HepG2 (cell line): Measurements from ENCODE around the gene SNRPD1. TPM values are rescaled to one million over a fixed set of nuclear protein-coding genes. Genes with fewer than 3 reads are reported as not detected.

Experiments used
- DPF2 ChIP-seq: sonication (generic); formaldehyde crosslinking; IDR thresholded peaks from 2 replicates; pipeline ENCODE4 v1.4.0; 2020; ENCODE audit warnings: mild to moderate bottlenecking, low read depth, missing genetic modification reagents, borderline replicate concordance
- FOXO1 ChIP-seq: sonication (generic); formaldehyde crosslinking; IDR thresholded peaks from 2 replicates; pipeline ENCODE4 v1.4.0; 2020; ENCODE audit warnings: missing genetic modification reagents
- MED13 ChIP-seq: sonication (generic); formaldehyde crosslinking; IDR thresholded peaks from 2 replicates; pipeline ENCODE4 v1.5.0; 2020; ENCODE audit warnings: missing genetic modification reagents
- NAIF1 ChIP-seq: sonication (generic); formaldehyde crosslinking; IDR thresholded peaks from 2 replicates; pipeline ENCODE4 v1.5.0; 2020; ENCODE audit warnings: mild to moderate bottlenecking, missing genetic modification reagents, borderline replicate concordance
- PPARG ChIP-seq: conservative IDR thresholded peaks from 2 replicates; pipeline ENCODE4 v1.6.1; 2016; ENCODE audit warnings: missing biosample characterization, missing genetic modification reagents
- RXRA ChIP-seq: sonication (generic); formaldehyde crosslinking; IDR thresholded peaks from 2 replicates; pipeline ENCODE4 v1.5.1; 2020; ENCODE audit warnings: missing genetic modification reagents
- ZIK1 ChIP-seq: sonication (generic); formaldehyde crosslinking; IDR thresholded peaks from 2 replicates; pipeline ENCODE4 v1.5.0; 2020; ENCODE audit warnings: mild to moderate bottlenecking, low read depth, missing genetic modification reagents, borderline replicate concordance
- ZNF205 ChIP-seq: IDR thresholded peaks from 2 replicates; pipeline ENCODE4 v1.6.1; 2018; ENCODE audit warnings: missing biosample characterization, missing genetic modification reagents
- ZNF230 ChIP-seq: sonication (generic); formaldehyde crosslinking; IDR thresholded peaks from 2 replicates; pipeline ENCODE4 v1.4.0; 2020; ENCODE audit warnings: mild to moderate bottlenecking, missing genetic modification reagents
- polyA plus RNA-seq, 8 experiments: library from polyadenylated mRNA; depleted of rRNA in 3 of 8; stranded (reverse) in 7 of 8; unstranded in 1 of 8; fragments of >200 nt; fragmentation: Illumina TruSeq in 4 of 8; extraction: Trizol in 4 of 8; gene quantifications; 2 replicates each; pipeline versions ENCODE4 v1.2.1 to v1.2.3, GENCODE V29; 2011 to 2016; ENCODE audit warnings: low read depth in 4 of 8, missing spikeins in 1 of 8, mixed read lengths in 1 of 8; ENCODE audit not compliant: insufficient read depth in 1 of 8
- total RNA-seq, 5 experiments: library from RNA; depleted of rRNA; stranded (reverse); fragments of >200 nt; fragmentation: Illumina TruSeq; extraction: Trizol; gene quantifications; 2 replicates each; pipeline ENCODE4 v1.2.3, GENCODE V29; 2016; ENCODE audit warnings: low read depth in 1 of 5
- TF ChIP-seq, protein P1 (sequence below), 2 experiments: sonication (generic) in 1 of 2; formaldehyde crosslinking in 1 of 2; IDR thresholded peaks; 2 replicates each; pipeline versions ENCODE4 v1.6.1 to v1.9.0; 2014 to 2022; ENCODE audit warnings: antibody characterized with exemption in 1 of 2, borderline replicate concordance in 1 of 2, inconsistent platforms in 1 of 2, low read depth in 1 of 2, missing genetic modification reagents in 1 of 2
- TF ChIP-seq, protein P2 (sequence below): sonication (generic); formaldehyde crosslinking; IDR thresholded peaks from 2 replicates; pipeline ENCODE4 v1.4.0; 2020; ENCODE audit warnings: missing genetic modification reagents
- TF ChIP-seq, protein P3 (sequence below): sonication (generic); formaldehyde crosslinking; IDR thresholded peaks from 2 replicates; pipeline ENCODE4 v1.4.0; 2020; ENCODE audit warnings: missing genetic modification reagents
- TF ChIP-seq, protein P4 (sequence below): sonication (generic); formaldehyde crosslinking; IDR thresholded peaks from 2 replicates; pipeline ENCODE4 v1.4.0; 2020; ENCODE audit warnings: missing genetic modification reagents

SNRPD1 gene
- total and polyA plus RNA-seq, 2 of the 13 experiments (the other 11 are each of a cell fraction or from before 2014, with no cell fraction given) = 22.7 to 275 TPM

DNA sequence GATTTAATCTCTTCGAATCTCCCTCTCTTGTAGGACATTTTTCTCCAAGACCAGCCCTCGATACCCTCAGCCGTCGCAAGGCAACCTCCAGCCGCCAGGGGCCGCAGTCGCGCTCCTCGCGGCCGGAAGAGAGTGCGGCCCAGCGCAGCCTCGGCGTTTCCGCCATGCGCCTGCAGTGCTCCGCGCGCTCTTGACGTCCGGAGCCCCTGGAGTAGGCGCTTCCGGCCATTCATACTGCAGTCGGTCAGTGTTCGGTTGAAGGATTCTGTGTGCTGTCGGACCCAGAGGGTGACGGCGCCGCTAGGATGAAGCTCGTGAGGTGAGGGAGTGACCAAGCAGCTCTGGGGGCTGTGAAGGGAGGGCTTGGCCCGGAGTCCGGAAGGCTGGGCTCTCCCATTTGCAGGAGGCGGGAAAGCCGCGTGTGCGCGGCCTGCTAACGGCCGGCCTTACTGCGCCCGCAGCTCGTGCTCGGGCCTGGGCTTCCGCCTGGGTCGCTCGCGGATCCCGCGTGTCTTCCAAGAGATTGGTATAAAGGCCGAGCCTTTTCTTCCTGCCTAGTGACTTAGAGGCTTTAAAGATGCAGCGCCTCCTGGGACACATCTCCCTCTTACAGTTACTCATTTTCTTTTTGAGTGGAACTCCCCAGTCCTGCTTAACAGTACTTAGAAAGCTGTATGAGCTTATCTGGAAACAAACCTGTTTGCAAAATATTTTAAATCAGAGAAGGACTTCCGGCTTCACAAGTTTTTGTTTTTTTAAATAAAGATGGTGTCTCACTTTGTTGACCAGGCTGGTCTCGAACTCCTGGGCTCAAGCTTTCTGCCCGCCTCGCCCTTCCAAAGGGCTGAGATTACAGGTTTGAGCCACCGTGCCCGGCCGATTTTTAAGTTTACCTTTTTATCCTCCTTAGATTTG lies at the start of gene SNRPD1 (continued):
- TF ChIP-seq DPF2 (CRISPR knock-in tag) = no peak
- TF ChIP-seq, protein P1, sequence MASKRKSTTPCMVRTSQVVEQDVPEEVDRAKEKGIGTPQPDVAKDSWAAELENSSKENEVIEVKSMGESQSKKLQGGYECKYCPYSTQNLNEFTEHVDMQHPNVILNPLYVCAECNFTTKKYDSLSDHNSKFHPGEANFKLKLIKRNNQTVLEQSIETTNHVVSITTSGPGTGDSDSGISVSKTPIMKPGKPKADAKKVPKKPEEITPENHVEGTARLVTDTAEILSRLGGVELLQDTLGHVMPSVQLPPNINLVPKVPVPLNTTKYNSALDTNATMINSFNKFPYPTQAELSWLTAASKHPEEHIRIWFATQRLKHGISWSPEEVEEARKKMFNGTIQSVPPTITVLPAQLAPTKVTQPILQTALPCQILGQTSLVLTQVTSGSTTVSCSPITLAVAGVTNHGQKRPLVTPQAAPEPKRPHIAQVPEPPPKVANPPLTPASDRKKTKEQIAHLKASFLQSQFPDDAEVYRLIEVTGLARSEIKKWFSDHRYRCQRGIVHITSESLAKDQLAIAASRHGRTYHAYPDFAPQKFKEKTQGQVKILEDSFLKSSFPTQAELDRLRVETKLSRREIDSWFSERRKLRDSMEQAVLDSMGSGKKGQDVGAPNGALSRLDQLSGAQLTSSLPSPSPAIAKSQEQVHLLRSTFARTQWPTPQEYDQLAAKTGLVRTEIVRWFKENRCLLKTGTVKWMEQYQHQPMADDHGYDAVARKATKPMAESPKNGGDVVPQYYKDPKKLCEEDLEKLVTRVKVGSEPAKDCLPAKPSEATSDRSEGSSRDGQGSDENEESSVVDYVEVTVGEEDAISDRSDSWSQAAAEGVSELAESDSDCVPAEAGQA (IDR thresholded peaks at IDR 0.05; ENCODE audit: low read depth) = peak; percentile 94
- TF ChIP-seq, protein P1 (CRISPR knock-in tag; IDR thresholded peaks at IDR 0.05; ENCODE audit: borderline replicate concordance) = peak; percentile 94
- TF ChIP-seq, protein P2, sequence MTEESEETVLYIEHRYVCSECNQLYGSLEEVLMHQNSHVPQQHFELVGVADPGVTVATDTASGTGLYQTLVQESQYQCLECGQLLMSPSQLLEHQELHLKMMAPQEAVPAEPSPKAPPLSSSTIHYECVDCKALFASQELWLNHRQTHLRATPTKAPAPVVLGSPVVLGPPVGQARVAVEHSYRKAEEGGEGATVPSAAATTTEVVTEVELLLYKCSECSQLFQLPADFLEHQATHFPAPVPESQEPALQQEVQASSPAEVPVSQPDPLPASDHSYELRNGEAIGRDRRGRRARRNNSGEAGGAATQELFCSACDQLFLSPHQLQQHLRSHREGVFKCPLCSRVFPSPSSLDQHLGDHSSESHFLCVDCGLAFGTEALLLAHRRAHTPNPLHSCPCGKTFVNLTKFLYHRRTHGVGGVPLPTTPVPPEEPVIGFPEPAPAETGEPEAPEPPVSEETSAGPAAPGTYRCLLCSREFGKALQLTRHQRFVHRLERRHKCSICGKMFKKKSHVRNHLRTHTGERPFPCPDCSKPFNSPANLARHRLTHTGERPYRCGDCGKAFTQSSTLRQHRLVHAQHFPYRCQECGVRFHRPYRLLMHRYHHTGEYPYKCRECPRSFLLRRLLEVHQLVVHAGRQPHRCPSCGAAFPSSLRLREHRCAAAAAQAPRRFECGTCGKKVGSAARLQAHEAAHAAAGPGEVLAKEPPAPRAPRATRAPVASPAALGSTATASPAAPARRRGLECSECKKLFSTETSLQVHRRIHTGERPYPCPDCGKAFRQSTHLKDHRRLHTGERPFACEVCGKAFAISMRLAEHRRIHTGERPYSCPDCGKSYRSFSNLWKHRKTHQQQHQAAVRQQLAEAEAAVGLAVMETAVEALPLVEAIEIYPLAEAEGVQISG (CRISPR knock-in tag) = peak; percentile 100
- TF ChIP-seq, protein P3, sequence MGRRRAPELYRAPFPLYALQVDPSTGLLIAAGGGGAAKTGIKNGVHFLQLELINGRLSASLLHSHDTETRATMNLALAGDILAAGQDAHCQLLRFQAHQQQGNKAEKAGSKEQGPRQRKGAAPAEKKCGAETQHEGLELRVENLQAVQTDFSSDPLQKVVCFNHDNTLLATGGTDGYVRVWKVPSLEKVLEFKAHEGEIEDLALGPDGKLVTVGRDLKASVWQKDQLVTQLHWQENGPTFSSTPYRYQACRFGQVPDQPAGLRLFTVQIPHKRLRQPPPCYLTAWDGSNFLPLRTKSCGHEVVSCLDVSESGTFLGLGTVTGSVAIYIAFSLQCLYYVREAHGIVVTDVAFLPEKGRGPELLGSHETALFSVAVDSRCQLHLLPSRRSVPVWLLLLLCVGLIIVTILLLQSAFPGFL (CRISPR knock-in tag) = 0 out of 2 replicates have a peak, but pooled peaks have one; percentile 77
- TF ChIP-seq RXRA = peak; percentile 72
- TF ChIP-seq FOXO1 (CRISPR knock-in tag) = peak; percentile 71; the same call in 1 of the 2 replicates
- TF ChIP-seq, protein P4, sequence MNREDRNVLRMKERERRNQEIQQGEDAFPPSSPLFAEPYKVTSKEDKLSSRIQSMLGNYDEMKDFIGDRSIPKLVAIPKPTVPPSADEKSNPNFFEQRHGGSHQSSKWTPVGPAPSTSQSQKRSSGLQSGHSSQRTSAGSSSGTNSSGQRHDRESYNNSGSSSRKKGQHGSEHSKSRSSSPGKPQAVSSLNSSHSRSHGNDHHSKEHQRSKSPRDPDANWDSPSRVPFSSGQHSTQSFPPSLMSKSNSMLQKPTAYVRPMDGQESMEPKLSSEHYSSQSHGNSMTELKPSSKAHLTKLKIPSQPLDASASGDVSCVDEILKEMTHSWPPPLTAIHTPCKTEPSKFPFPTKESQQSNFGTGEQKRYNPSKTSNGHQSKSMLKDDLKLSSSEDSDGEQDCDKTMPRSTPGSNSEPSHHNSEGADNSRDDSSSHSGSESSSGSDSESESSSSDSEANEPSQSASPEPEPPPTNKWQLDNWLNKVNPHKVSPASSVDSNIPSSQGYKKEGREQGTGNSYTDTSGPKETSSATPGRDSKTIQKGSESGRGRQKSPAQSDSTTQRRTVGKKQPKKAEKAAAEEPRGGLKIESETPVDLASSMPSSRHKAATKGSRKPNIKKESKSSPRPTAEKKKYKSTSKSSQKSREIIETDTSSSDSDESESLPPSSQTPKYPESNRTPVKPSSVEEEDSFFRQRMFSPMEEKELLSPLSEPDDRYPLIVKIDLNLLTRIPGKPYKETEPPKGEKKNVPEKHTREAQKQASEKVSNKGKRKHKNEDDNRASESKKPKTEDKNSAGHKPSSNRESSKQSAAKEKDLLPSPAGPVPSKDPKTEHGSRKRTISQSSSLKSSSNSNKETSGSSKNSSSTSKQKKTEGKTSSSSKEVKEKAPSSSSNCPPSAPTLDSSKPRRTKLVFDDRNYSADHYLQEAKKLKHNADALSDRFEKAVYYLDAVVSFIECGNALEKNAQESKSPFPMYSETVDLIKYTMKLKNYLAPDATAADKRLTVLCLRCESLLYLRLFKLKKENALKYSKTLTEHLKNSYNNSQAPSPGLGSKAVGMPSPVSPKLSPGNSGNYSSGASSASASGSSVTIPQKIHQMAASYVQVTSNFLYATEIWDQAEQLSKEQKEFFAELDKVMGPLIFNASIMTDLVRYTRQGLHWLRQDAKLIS (CRISPR knock-in tag) = peak; percentile 55; the same call in 1 of the 2 replicates
- peak; percentile 93 for TF ChIP-seq ZIK1 (CRISPR knock-in tag)
- peak; percentile 93 for TF ChIP-seq NAIF1 (CRISPR knock-in tag)
- peak; percentile 89 for TF ChIP-seq ZNF230 (CRISPR knock-in tag)
- TF ChIP-seq PPARG = peak; percentile 54
- TF ChIP-seq MED13 = peak; percentile 72; the same call in 1 of the 2 replicates
- TF ChIP-seq ZNF205 (CRISPR knock-in tag) = no peak; the same call in 1 of the 2 replicates
